Gastroesophageal sphincter (tissue), 3 donors: Measurements from ENCODE around the gene NDUFA3.

Source experiments
- CTCF ChIP-seq, 4 experiments: fragments of 200-600 bp in 2 of 4; fragments of 450-650 bp in 2 of 4; sonication (generic) in 1 of 4; IDR thresholded peaks; one replicate each; pipeline ENCODE4 v1.5.1; 2017 to 2019; ENCODE audit warnings: antibody characterized with exemption in 4 of 4, mild to moderate bottlenecking in 2 of 4, moderate library complexity in 2 of 4
- POLR2A ChIP-seq, 2 donors: fragments of 450-650 bp; IDR thresholded peaks; one replicate each; pipeline ENCODE4 v1.6.1; 2017; ENCODE audit warnings: antibody characterized with exemption in 2 of 2, mild to moderate bottlenecking in 2 of 2, moderate library complexity in 1 of 2

GRCh38 chr19:54147676-54148075 is 45.0 kb downstream of the NDUFA3 start:
- no peak for TF ChIP-seq CTCF (IDR thresholded peaks at IDR 0.05)
- no peak for TF ChIP-seq POLR2A (IDR thresholded peaks at IDR 0.05)
